Stimulated activated CD4-positive, alpha-beta T cell treated with anti-CD3 and anti-CD28 coated beads, Interleukin-15, amount 100 ng/mL, for 24 hours (primary cell): ENCODE data around the gene WAC.

Experiments used
- DNase-seq: peaks from one replicate; pipeline ENCODE4 v3.0.0-alpha.2; 2020

Gene WAC

DNA sequence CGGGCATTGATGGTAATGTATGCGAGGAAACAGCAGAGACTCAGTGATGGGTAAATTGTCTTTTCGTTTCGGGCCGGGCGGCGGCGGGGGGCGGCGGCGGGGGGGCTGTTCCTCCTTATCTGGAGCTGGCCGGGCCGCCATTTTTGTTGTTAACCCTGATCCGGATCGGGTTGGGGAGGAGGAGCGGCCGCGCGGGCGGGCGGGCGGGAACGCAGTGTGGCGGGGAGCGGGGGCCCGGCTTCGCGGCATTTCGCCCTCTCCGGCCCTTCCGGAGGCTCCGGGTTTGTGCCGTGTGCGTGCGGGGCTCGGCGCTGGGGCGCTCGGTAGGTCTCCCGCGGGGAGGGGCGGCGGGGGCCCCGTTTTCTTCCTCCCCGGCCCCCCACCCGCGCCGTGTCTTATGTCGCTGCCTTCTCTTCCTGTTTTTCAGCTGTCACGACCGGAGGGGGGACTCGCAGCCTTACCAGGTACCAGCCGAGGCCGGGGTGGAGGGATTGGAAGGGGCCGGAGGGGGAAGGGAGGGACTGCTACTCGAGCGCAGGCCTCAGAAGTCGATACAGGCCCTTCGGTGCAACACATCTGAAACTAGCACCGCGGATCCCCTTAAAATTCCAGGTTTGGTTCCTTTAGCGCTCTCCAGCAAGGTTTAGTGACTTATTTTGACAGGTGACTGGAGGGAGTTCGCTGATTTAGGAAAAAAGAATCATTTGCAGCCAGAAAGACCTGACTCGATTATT is 820 bp downstream of the WAC start:
- DNase-seq: peak; percentile 79

DNA sequence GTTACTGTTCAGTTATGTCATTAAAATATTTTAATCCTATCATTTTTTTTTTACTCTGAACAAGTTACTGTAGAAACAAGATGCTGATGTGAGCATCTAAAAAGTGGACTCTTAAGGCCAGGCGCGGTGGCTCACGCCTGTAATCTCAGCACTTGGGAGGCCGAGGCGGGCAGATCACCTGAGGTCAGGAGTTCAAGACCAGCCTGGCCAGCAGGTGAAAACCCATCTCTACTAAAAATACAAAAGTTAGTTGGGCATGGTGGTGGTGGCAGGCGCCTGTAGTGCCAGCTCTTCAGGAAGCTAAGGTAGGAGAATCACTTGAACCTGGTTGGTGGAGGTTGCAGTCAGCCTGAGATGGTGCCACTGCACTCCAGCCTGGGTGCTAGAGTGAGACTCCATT is 2.9 kb downstream of the WAC start:
- DNase-seq: no peak

DNA sequence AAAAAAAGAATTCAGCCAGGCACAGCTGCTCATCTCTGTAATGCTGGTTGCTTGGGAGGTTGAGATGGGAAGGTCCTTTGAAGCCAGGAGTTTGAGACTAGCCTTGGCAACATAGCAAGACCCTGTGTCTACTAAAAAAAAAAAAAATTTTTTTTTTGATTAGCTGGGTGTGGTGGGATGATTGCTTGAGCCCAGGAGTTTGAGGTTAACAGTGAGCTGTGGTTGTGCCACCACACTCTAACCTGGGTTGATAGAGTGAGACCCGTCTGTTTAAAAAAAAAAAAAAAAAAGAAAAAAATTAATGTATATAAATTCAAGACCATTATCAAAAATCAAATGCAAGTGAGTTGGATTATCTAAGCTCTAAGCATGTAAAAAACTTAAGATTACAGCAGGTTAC is 5.7 kb downstream of the WAC start:
- DNase-seq: no peak

DNA sequence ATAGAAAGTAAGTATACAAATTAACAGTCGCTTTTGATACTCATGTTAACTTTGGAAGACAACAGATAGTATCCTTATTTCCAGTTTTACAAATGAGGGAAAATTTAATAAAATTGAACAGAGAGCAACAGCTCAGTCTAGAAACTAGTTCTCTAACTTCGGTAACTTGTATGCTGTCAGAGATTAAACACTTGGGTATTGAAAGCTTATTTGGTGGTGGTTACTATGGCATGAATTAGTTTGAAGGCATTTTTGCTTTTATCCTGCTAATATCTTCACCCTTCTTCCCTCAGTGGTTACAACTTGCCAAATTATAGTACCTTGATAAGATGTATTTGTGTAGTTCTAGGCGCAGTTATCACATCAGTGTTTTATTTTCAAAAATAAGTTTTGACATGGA is 7.2 kb downstream of the WAC start:
- no peak for DNase-seq

DNA sequence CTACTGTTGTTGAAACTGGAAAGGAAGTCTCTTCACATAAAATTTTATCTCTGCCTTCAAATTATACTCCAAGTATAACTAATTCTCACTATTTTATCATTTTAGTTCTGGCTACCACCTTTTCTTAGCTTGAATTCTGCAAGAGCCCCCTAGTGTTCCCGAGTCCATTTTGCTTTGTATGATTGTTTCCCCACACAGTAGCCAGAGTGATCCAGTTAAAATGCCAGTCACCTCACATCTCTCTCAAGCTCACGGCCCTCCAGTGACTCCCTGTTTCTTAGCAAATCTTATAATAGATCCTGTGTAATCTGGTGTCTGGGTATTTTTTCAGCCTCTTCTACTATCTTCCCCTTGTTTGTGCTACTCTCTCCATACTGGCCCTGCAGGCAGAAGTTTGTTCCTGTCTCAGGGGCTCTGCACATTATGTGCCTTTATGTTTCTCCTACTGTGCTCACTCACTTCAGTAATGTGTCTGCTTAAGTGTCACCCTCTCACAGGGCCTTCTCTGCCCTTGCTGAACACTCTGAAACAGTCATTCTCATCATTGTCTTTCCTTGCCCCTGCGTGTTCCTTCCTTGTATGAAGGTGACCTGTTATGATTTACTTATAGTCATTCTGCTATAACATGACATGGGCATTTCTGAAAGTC is 8.9 kb downstream of the WAC start:
- no peak for DNase-seq

DNA sequence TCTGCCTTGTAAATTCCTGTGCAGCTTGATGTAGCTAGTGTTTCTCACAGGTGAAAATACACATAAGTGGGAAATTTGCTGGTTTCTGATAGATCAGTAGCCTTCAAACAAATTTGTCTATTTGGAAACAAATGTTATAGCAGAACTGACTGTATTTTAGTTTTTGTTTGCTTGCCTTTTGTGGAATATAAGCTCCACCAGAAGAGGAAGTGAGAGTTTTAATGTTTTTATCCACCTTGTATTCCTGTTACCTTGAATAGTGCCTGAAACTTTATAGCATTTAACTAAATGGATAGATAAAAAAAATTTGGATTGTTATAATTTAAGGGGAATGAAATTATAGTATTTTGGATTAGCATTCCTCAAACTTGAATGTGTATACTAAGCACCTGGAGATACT is 9.8 kb downstream of the WAC start:
- DNase-seq: no peak

DNA sequence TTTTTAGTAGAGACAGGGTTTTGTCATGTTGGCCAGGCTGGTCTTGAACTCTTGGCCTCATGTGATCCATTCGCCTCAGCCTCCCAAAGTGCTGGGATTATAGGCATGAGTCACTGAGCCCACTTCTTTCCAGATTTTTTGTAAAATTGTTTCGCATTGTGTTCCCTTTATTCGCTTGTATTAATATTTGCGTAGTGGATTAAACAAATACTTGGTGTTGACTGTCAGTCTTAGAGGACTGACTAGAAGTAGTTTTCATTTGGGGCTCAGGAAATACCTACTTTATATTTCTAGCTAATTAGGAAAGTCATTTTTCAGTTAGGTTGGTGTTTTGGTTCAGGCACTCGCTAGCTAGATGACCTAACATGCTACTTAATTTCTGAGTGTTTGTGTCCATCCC is 11.1 kb downstream of the WAC start:
- no peak for DNase-seq

DNA sequence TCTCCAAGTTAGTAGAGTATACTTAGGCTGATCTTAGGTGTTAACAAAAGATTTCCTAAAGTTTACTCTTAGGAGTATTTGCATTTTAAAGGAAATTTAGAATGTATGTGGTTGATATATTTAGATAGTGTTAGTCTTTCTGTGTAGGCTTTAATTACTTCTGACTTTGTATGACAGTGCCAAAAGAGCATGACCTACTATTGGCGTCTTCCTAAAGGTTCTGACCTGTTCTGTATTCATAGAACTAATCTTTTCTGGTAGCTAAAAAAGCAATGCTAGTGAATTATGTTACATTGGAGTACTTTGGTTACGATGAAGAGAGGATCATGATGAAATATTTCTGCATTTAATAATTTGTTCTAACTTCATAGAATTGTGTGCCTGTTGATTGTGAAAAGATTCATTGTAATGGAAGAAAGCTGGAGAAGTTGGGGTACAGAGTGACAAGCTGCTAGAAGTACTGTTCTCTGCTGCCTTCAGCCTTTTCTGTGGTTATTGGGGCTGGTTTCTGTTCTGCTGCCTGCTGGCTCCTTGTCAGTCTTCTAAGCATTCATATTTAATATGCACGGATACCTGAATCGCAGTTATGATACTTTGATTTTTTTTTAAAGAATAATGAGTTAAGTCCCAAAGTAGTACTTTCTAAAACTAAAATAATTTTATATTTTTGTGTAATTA is 13.2 kb downstream of the WAC start:
- peak; percentile 16 for DNase-seq

DNA sequence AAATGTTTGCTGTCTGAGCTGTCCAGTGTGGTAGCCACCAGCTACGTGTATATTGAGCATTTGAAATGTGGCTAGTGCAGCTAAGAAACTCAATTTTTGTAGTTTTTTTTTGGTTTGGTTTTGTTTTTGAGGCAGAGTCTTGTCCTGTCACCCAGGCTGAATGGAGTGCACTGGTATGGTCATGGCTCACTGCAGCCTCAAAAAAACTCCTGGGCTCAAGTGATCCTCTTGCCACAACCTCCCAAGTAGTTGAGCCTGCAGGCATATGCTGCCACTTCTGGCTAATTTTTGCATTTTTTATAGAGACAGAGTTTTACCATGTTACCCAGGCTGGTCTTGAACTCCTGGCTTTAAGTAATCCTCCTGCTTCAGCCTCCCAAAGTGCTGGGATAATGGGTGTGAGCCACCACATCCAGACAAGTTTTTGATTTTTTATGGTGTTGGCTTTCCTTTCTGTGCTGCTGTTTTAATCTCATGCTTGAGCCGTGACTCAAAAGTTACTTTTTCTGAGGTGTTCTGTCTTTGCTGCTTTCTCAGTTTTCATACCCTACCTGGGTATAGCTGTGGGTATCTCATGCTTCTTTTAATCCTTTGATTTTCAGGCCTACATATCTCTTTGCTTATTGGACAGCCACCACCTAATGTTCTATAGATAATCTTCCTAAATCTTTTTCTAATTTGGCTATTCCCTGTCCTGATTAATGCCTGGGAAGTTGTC is 16.0 kb downstream of the WAC start:
- no peak for DNase-seq

DNA sequence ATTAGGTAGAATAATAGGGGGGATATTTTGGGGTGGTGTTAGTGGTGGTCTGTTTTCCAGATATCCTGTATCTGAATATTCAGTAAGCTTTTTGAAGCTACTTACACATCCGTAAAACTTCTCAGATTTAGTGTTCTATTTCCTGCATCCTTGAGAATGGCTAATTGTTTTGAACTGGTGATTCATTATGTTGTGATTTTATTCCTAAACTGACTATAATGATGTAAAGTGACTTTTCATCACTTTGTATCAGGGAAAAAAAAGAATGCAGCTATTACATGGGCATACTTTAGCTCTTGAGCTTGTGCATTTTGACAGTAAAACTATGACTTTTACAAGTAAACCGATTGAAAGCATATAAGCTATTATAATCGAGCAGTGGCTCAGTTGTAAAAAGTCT is 18.2 kb downstream of the WAC start:
- no peak for DNase-seq

DNA sequence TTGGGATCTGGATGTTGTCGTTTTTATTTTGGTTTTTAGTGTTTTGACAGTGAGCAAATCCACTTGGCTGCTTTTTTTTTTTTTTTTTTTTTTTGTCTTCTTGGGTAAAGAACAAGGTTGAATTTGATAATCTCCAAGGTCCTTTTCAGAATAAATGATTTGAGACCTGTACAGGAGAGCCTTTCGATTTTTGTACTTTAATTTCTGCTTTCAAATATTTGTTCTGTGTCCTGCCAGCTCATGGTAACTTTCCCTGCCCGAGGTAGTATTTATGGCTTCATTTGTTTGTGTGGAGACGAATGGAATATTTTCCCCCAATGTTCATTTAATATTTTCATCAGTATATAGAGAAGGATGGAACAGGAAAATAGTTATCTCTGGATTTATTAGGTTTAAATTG is 19.9 kb downstream of the WAC start:
- DNase-seq: no peak

DNA sequence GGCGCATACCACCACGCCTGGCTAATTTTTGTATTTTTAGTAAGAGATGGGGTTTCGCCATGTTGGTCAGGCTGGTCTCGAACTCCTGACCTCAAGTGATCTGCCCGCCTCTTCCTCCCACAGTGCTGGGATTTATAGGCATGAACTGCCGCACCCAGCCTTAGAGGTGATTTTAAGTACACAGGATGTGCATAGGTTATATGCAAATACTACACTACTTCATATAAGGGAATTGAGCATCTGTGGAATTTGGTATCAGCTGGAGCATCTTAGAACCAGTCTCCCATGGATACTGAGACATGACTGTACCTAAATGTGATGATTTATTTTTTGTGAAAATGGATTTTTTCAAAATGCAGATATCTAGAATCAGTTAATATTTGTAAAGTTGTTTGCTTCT is 21.1 kb downstream of the WAC start:
- DNase-seq: no peak

DNA sequence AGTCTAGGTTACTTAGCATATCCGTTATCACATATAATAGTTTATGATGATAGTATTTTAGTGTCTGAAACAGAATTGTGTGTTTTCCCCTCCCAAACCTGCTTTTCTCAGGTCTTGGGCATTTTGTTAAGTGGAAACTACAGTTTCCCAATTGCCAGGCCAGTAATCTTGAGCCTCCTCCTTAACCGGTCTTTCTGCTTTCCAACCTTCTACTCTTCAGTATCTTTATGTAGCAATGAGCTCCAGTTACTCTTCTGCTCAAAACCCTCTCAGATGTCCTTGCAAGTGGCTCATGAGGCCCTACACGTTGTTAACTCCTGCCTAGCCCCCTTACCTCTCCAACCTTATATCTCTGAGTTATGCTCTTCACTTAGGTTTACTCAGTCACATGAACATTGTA is 22.0 kb downstream of the WAC start:
- DNase-seq: no peak

DNA sequence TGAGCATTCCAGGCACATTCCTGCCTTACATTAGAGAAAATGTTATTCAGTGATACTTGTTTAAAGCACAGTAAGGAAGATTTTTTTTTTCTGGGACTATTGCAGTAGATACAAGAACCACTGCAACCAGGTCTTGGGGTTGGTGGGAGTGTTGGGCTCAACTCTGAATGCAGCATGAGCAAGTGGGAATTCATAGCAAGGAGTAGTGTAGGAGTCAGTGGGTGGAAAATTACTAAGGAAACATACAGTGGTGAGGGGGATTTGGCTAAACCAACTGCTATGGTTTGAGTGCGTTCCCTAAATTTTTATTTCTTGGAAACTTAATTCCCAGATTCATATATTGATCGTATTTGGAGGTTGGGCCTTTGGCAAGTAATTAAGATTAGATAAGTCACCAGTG is 22.4 kb downstream of the WAC start:
- DNase-seq: no peak

DNA sequence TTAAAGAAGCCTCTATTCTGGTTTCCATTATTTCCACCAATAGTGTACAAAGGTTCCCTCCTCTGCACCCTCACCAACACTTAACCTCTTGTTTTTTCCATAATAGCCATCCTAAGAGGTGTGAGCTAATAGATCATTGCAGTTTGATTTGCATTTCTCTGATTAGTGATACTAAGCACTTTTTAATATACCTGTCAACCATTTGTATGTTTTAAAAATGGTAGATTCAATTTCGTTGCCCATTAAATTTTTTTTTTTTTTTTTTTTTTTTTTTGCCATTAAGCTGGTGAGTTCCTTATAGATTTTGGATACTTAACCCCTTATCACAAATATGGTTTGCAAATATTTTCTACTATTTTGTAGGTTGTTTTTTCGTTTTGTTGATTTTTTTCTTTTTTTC is 23.2 kb downstream of the WAC start:
- no peak for DNase-seq

DNA sequence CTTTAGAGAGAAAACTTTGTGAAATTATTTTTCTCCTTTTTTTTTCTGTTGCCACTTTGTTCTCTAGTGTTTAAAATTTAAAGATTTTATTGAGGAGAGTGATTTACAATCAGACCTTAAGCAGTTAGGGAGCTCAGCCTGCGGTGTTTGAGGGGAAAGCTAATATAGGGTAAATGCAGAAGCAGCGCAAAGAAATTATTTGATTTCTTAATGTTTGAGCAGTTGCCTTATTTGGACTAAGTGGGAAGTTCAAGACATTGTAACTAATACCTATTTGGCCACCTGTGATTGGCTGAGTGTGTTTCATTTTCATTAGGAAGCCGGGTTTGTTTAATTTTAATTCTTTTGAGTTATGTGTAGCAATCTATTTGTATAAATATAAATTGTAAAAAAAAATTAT is 25.3 kb downstream of the WAC start:
- DNase-seq: no peak

DNA sequence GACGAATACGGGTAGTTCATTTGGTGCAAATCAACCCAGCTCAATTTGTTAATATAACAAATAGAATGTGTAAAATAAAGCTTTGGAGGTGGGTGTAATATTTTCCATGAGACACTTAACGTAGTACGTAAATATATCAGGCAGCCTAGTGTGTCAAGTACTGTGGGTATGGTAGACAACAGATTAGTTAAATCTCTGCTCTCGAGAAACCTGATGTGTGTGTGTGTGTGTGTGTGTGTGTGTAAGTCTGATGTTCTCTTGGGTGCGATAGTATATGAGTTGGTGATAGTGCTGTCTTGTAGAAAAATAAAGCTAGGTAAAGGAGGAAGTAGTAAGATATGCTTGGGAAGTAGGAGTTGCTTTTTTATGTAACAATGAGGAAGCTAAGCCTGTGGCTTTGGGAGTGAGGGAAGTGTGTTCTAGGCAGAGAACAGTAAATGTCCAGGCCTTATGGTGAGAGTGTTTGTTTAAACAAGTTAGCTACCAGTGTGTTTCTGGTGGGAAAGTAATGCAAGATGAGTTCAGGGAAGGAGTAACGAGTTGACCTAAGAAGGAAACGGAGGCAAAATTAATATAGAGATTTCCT is 26.1 kb downstream of the WAC start:
- no peak for DNase-seq

DNA sequence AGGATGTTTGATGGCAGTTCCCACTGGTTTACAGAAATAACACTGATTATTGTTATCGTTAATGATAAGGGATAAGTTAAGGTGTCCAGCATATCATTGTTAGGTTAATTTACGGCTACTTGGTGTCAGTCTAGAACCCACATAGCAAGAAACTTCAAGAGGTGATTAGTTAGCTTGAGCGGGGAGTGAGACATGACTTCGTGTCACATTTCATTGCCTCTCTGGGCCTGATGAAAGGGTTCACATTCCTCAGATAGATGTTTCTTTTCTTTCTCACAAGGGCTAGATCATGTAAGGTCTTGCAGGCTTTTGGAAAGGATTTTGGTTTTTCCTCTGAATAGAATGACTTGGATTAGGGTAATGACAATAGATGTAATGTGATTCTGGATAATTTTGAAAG is 26.7 kb downstream of the WAC start:
- DNase-seq: no peak

DNA sequence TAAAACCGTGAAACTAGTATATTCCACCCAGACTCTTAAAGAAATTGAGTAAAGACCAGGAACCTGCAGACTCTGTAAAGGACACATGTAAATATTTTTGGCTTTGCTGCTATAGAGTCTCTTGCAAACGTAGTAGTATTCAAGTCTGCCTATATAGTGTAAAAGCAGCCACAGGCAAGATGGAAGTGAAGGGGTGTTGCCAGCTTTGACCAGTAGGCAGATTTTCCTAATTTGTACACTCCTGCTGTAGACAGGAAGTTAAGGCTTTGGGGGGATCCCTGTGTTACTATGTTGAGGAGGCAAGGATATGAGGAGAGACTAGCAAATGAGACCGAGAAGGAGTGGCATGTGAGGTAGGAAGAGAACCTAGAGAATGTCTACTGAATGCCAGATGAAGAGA is 27.7 kb downstream of the WAC start:
- DNase-seq: no peak

DNA sequence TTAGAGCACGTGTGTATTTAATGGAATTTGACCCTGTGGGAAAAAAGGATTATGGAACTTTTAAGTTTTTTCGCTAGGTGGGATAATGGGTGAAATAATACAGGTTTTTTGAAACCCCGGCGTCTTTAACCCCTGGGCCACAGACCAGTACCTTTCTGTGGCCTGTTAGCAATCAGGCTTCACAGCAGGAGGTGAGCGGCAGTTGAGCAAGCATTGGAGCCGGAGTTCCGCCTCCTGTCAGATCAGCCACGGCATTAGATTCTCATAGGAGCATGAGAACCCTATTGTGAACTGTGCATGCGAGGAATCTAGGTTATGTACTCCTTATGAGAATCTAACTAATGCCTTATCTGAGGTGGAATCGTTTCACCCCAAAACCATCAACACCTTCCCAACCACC is 28.6 kb downstream of the WAC start:
- DNase-seq: no peak

DNA sequence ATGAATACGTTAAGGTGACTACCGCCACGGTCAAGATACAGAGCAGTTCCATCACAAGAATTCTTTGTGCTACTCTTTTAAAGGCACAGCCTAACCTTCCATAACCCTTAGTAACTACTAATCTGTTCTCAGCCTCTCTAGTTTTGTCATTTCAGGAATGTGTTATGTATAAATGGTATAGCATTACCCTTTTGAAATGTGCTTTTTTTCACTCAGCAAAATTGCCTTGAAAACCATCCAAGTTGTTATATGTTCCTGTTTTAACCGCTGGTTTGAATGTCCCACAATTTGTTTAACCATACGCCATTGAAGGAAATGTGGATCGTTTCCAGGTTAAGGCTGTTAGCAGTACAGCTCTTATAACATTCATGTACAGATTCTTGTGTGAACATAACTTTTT is 32.0 kb downstream of the WAC start:
- DNase-seq: no peak

DNA sequence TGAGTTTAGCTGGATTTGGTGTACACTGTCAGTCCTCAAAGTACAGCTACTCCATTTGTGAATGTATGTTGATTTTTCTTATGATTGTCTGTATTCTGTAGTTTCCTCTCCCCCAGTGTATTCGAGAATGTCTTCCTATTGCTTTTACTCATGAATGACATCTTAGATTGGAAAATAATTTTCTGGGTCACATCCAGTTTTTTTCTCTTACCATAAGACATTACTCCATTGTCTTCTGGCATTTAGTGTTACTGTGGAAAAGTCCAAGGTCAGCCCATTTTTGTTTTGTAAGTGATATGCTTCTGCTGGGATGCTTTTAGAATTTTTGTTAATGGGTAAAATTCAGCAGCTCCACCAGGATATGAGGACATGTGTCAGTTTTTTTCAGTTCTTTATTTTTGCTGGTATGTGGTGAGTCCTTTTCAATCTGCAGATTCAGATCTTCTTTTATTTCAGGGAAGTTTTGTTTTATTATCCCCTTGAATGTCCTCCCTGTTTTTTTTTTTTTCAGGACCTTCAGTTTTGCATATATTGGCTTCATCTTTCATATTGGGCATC is 33.6 kb downstream of the WAC start:
- DNase-seq: no peak

DNA sequence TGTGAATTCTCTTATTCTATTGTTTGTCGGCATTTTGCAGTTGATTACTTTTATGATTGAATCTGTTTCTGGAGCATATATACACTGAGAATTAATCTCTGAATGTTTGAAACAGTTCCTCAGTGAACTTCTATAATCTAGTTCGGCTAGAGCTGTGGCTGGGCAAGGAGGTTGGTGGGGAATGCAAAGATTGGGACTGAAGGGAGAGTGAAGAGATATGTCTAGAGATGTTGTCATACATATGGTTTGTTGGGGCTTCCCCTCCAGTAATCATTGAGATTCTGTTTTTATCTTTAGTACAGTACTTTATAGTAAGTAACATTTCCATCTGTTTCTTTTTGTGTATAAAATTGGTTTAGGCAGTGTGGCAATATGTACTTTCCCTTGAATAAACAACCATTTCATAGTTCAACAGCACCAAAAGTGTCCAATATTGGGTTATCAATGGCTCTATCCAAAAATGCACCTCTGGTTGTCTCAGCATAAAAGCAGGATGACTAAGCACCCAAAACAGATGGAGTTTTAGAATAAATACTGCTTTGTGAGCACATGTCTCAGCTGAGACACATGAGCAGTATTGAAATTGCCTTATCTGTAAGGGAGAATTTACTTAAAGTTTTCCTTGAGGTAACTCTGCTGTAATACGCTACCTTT is 36.7 kb downstream of the WAC start:
- no peak for DNase-seq
